ENCODE measurements around the gene C20orf202. TPM values are rescaled to one million over a fixed set of nuclear protein-coding genes. Genes with fewer than 3 reads are reported as not detected.

The C20orf202 gene
- total RNA-seq, 1 donor from 2014 or later, result not detected

GRCh38 chr20:1198751-1199150 lies 4.5 kb upstream of the C20orf202 start:
- no peak for TF ChIP-seq CTCF (IDR thresholded peaks at IDR 0.05; ENCODE audit: insufficient read depth, low read length, poor library complexity, severe bottlenecking)
- H3K27me3 ChIP-seq (ENCODE audit: control insufficient read depth, insufficient read depth, low read length), result peaks cover 12% of the 10 kb centered on the region
- no peak overlapping the region for H3K4me3 ChIP-seq (ENCODE audit: low read depth, low read length)
- H3K36me3 ChIP-seq (ENCODE audit: control insufficient read depth, insufficient read depth, low read length), result no peaks in the 10 kb centered on the region
- DNase-seq (ENCODE audit: low read depth), result no peak

- peaks cover 11% of the 10 kb centered on the region for H3K27me3 ChIP-seq (ENCODE audit: control insufficient read depth, insufficient read depth, low read length)
- H3K36me3 ChIP-seq (ENCODE audit: control insufficient read depth, insufficient read depth, low read length), result no peaks in the 10 kb centered on the region
- H3K4me3 ChIP-seq (ENCODE audit: low read depth, low read length), result no peak overlapping the region
- no peak for DNase-seq (ENCODE audit: low read depth)
- TF ChIP-seq CTCF (IDR thresholded peaks at IDR 0.05; ENCODE audit: insufficient read depth, low read length, poor library complexity, severe bottlenecking), result no peak
These were observed 3.9 kb upstream of the C20orf202 start for GRCh38 chr20:1199212-1199873.

- DNase-seq (ENCODE audit: low read depth), result no peak
- TF ChIP-seq CTCF (IDR thresholded peaks at IDR 0.05; ENCODE audit: insufficient read depth, low read length, poor library complexity, severe bottlenecking), result no peak
- H3K4me3 ChIP-seq (ENCODE audit: low read depth, low read length), result no peak overlapping the region
- peaks cover 8% of the 10 kb centered on the region for H3K27me3 ChIP-seq (ENCODE audit: control insufficient read depth, insufficient read depth, low read length)
- no peaks in the 10 kb centered on the region for H3K36me3 ChIP-seq (ENCODE audit: control insufficient read depth, insufficient read depth, low read length)
These were observed 3.3 kb upstream of the C20orf202 start for GRCh38 chr20:1199964-1200363.

GRCh38 chr20:1203630-1204029 lies 376 bp downstream of the C20orf202 start:
- H3K4me3 ChIP-seq (ENCODE audit: low read depth, low read length), result no peak overlapping the region
- H3K36me3 ChIP-seq (ENCODE audit: control insufficient read depth, insufficient read depth, low read length), result no peaks in the 10 kb centered on the region
- peaks cover 12% of the 10 kb centered on the region for H3K27me3 ChIP-seq (ENCODE audit: control insufficient read depth, insufficient read depth, low read length)
- TF ChIP-seq CTCF (IDR thresholded peaks at IDR 0.05; ENCODE audit: insufficient read depth, low read length, poor library complexity, severe bottlenecking), result no peak
- DNase-seq (ENCODE audit: low read depth), result no peak

- Histone ChIP-seq H3K27me3 (ENCODE audit: control insufficient read depth, insufficient read depth, low read length) (peaks cover 16% of the 10 kb centered on the region), H3K4me3 (ENCODE audit: low read depth, low read length) (no peak overlapping the region), H3K36me3 (ENCODE audit: control insufficient read depth, insufficient read depth, low read length) (no peaks in the 10 kb centered on the region)
- TF ChIP-seq CTCF (IDR thresholded peaks at IDR 0.05; ENCODE audit: insufficient read depth, low read length, poor library complexity, severe bottlenecking), result no peak
- DNase-seq (ENCODE audit: low read depth), result no peak
These were observed 859 bp downstream of the C20orf202 start for GRCh38 chr20:1204113-1204512.

GRCh38 chr20:1204576-1204975 lies 1.3 kb downstream of the C20orf202 start:
- no peak overlapping the region for H3K4me3 ChIP-seq (ENCODE audit: low read depth, low read length)
- H3K27me3 ChIP-seq (ENCODE audit: control insufficient read depth, insufficient read depth, low read length), result peaks cover 20% of the 10 kb centered on the region
- no peak for TF ChIP-seq CTCF (IDR thresholded peaks at IDR 0.05; ENCODE audit: insufficient read depth, low read length, poor library complexity, severe bottlenecking)
- no peaks in the 10 kb centered on the region for H3K36me3 ChIP-seq (ENCODE audit: control insufficient read depth, insufficient read depth, low read length)
- no peak for DNase-seq (ENCODE audit: low read depth)

Data from kidney epithelial cell (primary cell).